ENCODE data around the gene NARF. TPM values are rescaled to one million over a fixed set of nuclear protein-coding genes. Genes with fewer than 3 reads are reported as not detected.

The NARF gene
- total RNA-seq, 3 donors from 2014 or later: 49.7 to 56.0 (median 55.9) TPM

DNA sequence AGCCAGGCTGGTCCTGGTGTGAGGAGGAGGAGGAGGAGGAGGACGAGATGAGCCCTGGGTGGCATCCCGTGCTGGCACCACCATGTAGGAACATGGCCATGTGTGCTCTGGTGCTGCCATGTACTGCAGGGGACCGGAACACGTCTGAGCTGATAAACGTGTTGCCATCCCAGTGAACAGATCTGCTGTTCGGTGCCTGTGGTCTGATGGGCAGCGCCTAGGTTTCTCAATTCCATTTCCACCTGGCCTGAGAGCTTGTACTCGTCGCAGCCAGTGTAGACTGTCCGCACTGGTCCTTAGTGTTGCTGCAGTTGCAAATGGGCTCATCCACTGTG lies 32.6 kb downstream of the NARF start:
- intact Hi-C loops (cut with DNase I, micrococcal nuclease): no loop called here
- ATAC-seq: no peak
- TF ChIP-seq, protein P1, sequence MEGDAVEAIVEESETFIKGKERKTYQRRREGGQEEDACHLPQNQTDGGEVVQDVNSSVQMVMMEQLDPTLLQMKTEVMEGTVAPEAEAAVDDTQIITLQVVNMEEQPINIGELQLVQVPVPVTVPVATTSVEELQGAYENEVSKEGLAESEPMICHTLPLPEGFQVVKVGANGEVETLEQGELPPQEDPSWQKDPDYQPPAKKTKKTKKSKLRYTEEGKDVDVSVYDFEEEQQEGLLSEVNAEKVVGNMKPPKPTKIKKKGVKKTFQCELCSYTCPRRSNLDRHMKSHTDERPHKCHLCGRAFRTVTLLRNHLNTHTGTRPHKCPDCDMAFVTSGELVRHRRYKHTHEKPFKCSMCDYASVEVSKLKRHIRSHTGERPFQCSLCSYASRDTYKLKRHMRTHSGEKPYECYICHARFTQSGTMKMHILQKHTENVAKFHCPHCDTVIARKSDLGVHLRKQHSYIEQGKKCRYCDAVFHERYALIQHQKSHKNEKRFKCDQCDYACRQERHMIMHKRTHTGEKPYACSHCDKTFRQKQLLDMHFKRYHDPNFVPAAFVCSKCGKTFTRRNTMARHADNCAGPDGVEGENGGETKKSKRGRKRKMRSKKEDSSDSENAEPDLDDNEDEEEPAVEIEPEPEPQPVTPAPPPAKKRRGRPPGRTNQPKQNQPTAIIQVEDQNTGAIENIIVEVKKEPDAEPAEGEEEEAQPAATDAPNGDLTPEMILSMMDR (IDR thresholded peaks at IDR 0.05): no peak

DNA sequence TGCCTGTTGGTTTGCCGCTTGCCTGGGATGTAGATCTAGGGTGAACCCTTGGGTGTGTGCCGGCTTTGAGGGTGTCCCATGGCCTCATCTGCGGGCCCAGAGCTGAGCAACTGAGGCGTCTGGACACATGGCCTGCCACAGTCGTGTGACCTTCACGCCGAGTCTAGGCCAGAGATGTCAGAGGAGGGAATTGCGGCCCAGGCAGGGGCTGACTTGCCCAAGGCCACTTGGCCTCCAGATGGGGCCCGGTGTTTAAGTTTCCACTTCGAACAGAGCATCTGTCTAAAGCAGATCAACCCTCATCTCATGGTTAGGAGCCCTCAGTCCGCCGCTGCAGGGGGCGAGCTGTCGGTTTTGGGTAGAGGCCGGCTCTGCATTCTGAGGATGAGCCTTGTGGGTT lies 33.0 kb downstream of the NARF start:
- ATAC-seq (no peak), DNase-seq (no peak)
- Histone ChIP-seq H3K36me3 (ENCODE audit: low read depth) (no peaks in the 10 kb centered on the region), H3K4me1 (ENCODE audit: low read depth) (peaks cover 13% of the 10 kb centered on the region), H3K4me3 (no peak overlapping the region), H3K9me3 (no peaks in the 10 kb centered on the region)
- TF ChIP-seq, protein P1 (IDR thresholded peaks at IDR 0.05): no peak
- intact Hi-C loops (cut with DNase I, micrococcal nuclease): no loop called here

More for the DNA sequence above, 32.6 kb downstream of the NARF start:
- H3K4me3 ChIP-seq: no peak overlapping the region
- no peaks in the 10 kb centered on the region for H3K9me3 ChIP-seq
- no peak for DNase-seq
- H3K4me1 ChIP-seq (ENCODE audit: low read depth): peaks cover 12% of the 10 kb centered on the region
- no peaks in the 10 kb centered on the region for H3K36me3 ChIP-seq (ENCODE audit: low read depth)

DNA sequence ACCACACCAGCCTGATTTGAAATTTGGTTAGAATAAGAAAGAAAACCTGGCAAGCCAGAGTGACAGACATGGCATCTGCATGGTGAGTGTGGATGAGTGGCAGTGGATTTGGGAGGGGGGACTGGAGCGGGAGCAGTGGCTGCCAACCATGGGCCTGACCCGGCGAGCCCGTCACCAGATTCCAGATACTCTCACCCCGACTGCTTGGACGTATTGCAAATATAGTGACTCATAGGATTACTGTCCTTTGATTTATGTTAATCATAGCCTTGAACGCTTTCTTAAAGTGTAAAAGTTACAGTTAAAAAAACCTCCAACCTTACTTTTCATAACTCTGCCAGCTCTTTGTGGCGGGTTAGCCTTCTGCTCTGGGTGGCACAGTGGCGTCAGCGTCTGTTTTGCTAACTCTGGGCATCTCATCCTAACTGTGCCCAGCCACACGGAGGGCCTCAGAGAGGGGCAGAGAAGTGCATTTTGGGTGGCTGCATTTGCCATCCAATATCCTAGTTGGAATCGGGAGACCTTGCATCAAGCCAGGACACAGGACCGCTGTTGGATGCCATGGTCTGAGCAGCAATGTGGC lies 34.2 kb downstream of the NARF start:
- ATAC-seq (no peak), DNase-seq (no peak)
- Histone ChIP-seq H3K36me3 (ENCODE audit: low read depth) (no peaks in the 10 kb centered on the region), H3K4me3 (no peak overlapping the region), H3K4me1 (ENCODE audit: low read depth) (peaks cover 16% of the 10 kb centered on the region), H3K9me3 (no peaks in the 10 kb centered on the region)
- TF ChIP-seq, protein P1 (IDR thresholded peaks at IDR 0.05): no peak
- intact Hi-C loops (cut with DNase I, micrococcal nuclease): no loop called here

DNA sequence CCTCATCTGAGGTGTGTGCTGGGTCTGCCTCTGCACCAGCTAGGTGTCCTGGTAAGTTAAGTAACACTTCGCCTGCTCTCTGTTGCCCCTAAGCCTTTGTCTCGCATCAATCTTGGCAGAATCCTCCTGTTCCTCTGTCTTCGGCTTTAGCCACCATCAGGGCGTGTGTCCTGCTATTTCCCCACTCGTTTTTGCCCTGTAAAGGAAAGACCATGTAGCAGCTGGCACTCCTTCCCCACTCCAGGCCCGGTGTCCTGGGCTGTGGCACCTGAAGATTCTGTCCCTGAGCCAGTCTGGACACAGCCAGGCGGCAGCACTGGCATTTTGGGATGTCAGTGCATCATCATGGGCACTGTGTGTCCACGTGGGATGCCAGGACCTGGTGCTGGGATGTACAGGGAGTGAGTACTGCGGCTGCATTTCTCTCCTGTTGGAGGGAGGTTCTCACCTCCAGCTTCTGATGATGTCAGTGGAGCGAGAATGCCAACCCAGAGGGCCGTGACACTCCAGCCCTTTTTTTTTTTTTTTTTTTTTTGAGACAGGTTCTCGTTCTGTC lies 34.8 kb downstream of the NARF start:
- H3K4me1 ChIP-seq (ENCODE audit: low read depth): peaks cover 16% of the 10 kb centered on the region
- H3K36me3 ChIP-seq (ENCODE audit: low read depth): no peaks in the 10 kb centered on the region
- no peaks in the 10 kb centered on the region for H3K9me3 ChIP-seq
- intact Hi-C loops (cut with DNase I, micrococcal nuclease): no loop called here
- TF ChIP-seq, protein P1 (IDR thresholded peaks at IDR 0.05): no peak
- H3K4me3 ChIP-seq: no peak overlapping the region
- DNase-seq (no peak), ATAC-seq (no peak)

DNA sequence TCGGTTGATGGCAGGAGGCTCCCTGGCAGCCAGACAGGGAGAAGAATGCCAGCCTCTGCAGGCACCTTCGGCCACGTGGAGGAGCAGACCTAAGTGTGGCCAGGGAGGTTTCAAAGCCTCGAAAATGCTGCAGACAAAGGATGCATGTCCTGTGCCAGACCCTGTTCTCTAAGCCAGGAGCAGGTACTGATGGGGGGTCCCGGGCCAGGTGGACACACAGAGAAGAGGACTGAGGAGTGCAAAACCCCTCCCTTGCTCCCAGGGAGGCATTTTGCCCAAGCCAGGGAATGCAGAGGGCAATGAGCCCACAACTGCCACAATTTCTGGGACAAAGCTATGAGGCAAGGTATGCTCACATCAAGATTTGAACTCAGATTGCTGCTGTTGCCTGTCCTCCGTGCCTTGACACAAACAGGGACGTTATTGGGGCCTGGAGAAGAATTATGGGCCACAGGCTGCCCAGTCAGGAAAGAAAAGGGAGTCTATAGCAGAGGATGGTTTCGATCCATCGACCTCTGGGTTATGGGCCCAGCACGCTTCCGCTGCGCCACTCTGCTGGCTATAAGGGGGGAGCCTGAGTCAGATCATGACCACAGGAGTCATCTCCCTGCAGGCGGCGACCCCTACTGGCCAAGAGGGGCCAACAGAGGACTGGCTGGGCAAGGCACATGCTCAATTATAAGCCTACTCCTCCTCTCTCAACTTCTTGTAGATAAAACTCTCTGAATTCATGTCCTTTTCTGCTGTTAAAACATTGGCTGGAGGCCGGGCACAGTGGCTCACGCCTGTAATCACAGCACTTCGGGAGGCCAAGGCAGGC lies 35.9 kb downstream of the NARF start:
- DNase-seq: peak; percentile 87 to 91 (median 89)
- H3K9me3 ChIP-seq: no peaks in the 10 kb centered on the region
- no peak overlapping the region for H3K4me3 ChIP-seq
- no peaks in the 10 kb centered on the region for H3K36me3 ChIP-seq (ENCODE audit: low read depth)
- intact Hi-C loops (cut with DNase I, micrococcal nuclease): no loop called here
- peak; percentile 69 for ATAC-seq
- peaks cover 16% of the 10 kb centered on the region for H3K4me1 ChIP-seq (ENCODE audit: low read depth)
- TF ChIP-seq, protein P1 (IDR thresholded peaks at IDR 0.05): peak; percentile 75

All from mucosa of descending colon (tissue), 3 donors.